IMR-90 (cell line): Measurements from ENCODE around the gene FDXR. TPM values are rescaled to one million over a fixed set of nuclear protein-coding genes. Genes with fewer than 3 reads are reported as not detected.

Source experiments
- ATAC-seq: fragments of 200-7000 bp; cut with Tn5 transposase; 2 replicates; pipeline ENCODE4 v1.9.1; 2020; ENCODE audit warnings: low read depth, mild to moderate bottlenecking, moderate library complexity
- BruUV-seq: library from RNA; stranded (reverse); fragments of 400-500 nt; replicated peaks from 2 replicates; lab custom pipeline; 2021; lab: Mats Ljungman, UMichigan
- CTCF ChIA-PET: fragments of 300-600 bp; formaldehyde crosslinking; extraction: SDS; loops from one replicate; lab custom pipeline; 2021; ENCODE audit warnings: antibody characterized with exemption; lab: Yijun Ruan, JAX
- POLR2A ChIA-PET: fragments of 300-600 bp; sonication (Branson Sonifier 250); formaldehyde crosslinking; loops from one replicate; lab custom pipeline; 2022; ENCODE audit warnings: antibody characterized with exemption; ENCODE audit not compliant: unreplicated experiment; lab: Charles Lee
- DNase-seq: peaks from one replicate; pipeline ENCODE4 v3.0.0; 2013
- H2AFZ ChIP-seq: replicated peaks from 2 replicates; pipeline ENCODE3; 2013; ENCODE audit warnings: low read length, mild to moderate bottlenecking; ENCODE audit not compliant: poor library complexity
- H2AK5ac ChIP-seq: 2 replicates; pipeline ENCODE4 v1.6.1; 2013; ENCODE audit warnings: low read depth, low read length, inconsistent platforms
- H2AK9ac ChIP-seq: replicated peaks from 2 replicates; pipeline ENCODE3; 2013; ENCODE audit warnings: mild to moderate bottlenecking, low read depth, low read length, moderate library complexity; ENCODE audit not compliant: poor library complexity
- H2BK120ac ChIP-seq: 2 replicates; pipeline ENCODE4 v1.6.1; 2013; ENCODE audit warnings: low read depth, low read length, inconsistent platforms
- H2BK15ac ChIP-seq: 3 replicates; pipeline ENCODE4 v1.6.1; 2013; ENCODE audit warnings: low read depth, low read length, inconsistent platforms
- H2BK20ac ChIP-seq: 2 replicates; pipeline ENCODE4 v1.6.1; 2013; ENCODE audit warnings: low read depth, mild to moderate bottlenecking, inconsistent platforms, low read length, moderate library complexity
- H2BK5ac ChIP-seq: 2 replicates; pipeline ENCODE4 v1.6.1; 2013; ENCODE audit warnings: mild to moderate bottlenecking, low read depth, low read length, inconsistent platforms; ENCODE audit not compliant: poor library complexity, severe bottlenecking
- H3K14ac ChIP-seq: replicated peaks from 2 replicates; pipeline ENCODE4 v1.6.1; 2013; ENCODE audit warnings: low read depth, low read length, inconsistent platforms
- H3K18ac ChIP-seq: 2 replicates; pipeline ENCODE4 v1.6.1; 2013; ENCODE audit warnings: low read depth, low read length, control low read depth
- H3K23ac ChIP-seq: 2 replicates; pipeline ENCODE4 v1.6.1; 2013; ENCODE audit warnings: low read depth, low read length, inconsistent platforms
- H3K27ac ChIP-seq: 2 replicates; pipeline ENCODE4 v1.5.1; 2013; ENCODE audit warnings: mild to moderate bottlenecking, control low read depth, low read length; ENCODE audit not compliant: insufficient read depth
- H3K27me3 ChIP-seq: 2 replicates; pipeline ENCODE4 v1.6.1; 2013; ENCODE audit warnings: low read length; ENCODE audit not compliant: control insufficient read depth, insufficient read depth
- H3K36me3 ChIP-seq: 2 replicates; pipeline ENCODE4 v1.6.1; 2013; ENCODE audit warnings: low read length, mixed read lengths; ENCODE audit not compliant: control insufficient read depth, insufficient read depth
- H3K4ac ChIP-seq: 2 replicates; pipeline ENCODE4 v1.6.1; 2013; ENCODE audit warnings: low read depth, low read length, inconsistent platforms
- H3K4me1 ChIP-seq: 2 replicates; pipeline ENCODE4 v1.6.1; 2013; ENCODE audit warnings: low read length, mixed read lengths; ENCODE audit not compliant: control insufficient read depth, insufficient read depth
- H3K4me2 ChIP-seq: 2 replicates; pipeline ENCODE4 v1.6.1; 2013; ENCODE audit warnings: low read depth, mild to moderate bottlenecking, control low read depth, low read length, moderate library complexity
- H3K4me3 ChIP-seq: 2 replicates; pipeline ENCODE4 v1.5.1; 2013; ENCODE audit warnings: low read depth, mild to moderate bottlenecking, control low read depth, low read length, moderate library complexity; ENCODE audit not compliant: insufficient read depth
- H3K56ac ChIP-seq: 2 replicates; pipeline ENCODE4 v1.6.1; 2013; ENCODE audit warnings: low read length, inconsistent platforms; ENCODE audit not compliant: insufficient read depth; ENCODE audit errors: extremely low read depth
- H3K79me1 ChIP-seq, 2 experiments: 2 replicates each; pipeline ENCODE4 v1.6.1; 2013; ENCODE audit warnings: low read length in 2 of 2, inconsistent platforms in 1 of 2, low read depth in 1 of 2
- H3K9ac ChIP-seq: 2 replicates; pipeline ENCODE4 v1.6.1; 2013; ENCODE audit warnings: low read depth, low read length, control low read depth
- H3K9me1 ChIP-seq: 2 replicates; pipeline ENCODE4 v1.6.1; 2013; ENCODE audit warnings: low read length, inconsistent platforms; ENCODE audit not compliant: insufficient read depth
- H3K9me3 ChIP-seq: 2 replicates; pipeline ENCODE4 v1.6.1; 2013; ENCODE audit warnings: low read length; ENCODE audit not compliant: control insufficient read depth, insufficient read depth
- H4K20me1 ChIP-seq: 2 replicates; pipeline ENCODE4 v1.6.1; 2013; ENCODE audit warnings: low read length, inconsistent platforms; ENCODE audit not compliant: insufficient read depth
- H4K5ac ChIP-seq: 2 replicates; pipeline ENCODE4 v1.6.1; 2013; ENCODE audit warnings: mild to moderate bottlenecking, low read depth, low read length, control low read depth
- H4K8ac ChIP-seq, 2 experiments: 2 replicates each; pipeline ENCODE4 v1.6.1; 2013; ENCODE audit warnings: low read depth in 2 of 2, low read length in 2 of 2, control low read depth in 1 of 2, inconsistent platforms in 1 of 2
- H4K91ac ChIP-seq: 2 replicates; pipeline ENCODE4 v1.6.1; 2013; ENCODE audit warnings: low read depth, low read length, inconsistent platforms; ENCODE audit not compliant: insufficient read depth
- BHLHE40 ChIP-seq: fragments of 150-350 bp; IDR thresholded peaks from 2 replicates; pipeline ENCODE4 v1.6.1; 2016; ENCODE audit warnings: mild to moderate bottlenecking, low read depth, low read length
- CEBPB ChIP-seq: IDR thresholded peaks from 2 replicates; pipeline ENCODE4 v1.6.1; 2012; ENCODE audit warnings: low read depth, low read length, improper control_type of control experiment
- CHD1 ChIP-seq: IDR thresholded peaks from 2 replicates; pipeline ENCODE4 v1.6.1; 2012; ENCODE audit warnings: low read depth, low read length, improper control_type of control experiment
- FOS ChIP-seq: fragments of 150-350 bp; IDR thresholded peaks from 2 replicates; pipeline ENCODE4 v1.6.1; 2016; ENCODE audit warnings: low read depth, low read length
- MAFK ChIP-seq: IDR thresholded peaks from 2 replicates; pipeline ENCODE4 v1.6.1; 2012; ENCODE audit warnings: low read depth, low read length, improper control_type of control experiment
- MAZ ChIP-seq: IDR thresholded peaks from 2 replicates; pipeline ENCODE4 v1.6.1; 2012; ENCODE audit warnings: low read depth, mild to moderate bottlenecking, low read length, improper control_type of control experiment, moderate library complexity, borderline replicate concordance
- POLR2A ChIP-seq: IDR thresholded peaks from 2 replicates; pipeline ENCODE4 v1.6.1; 2012; ENCODE audit warnings: mild to moderate bottlenecking, low read depth, low read length
- RCOR1 ChIP-seq: IDR thresholded peaks from 2 replicates; pipeline ENCODE4 v1.6.1; 2012; ENCODE audit warnings: mild to moderate bottlenecking, low read length, improper control_type of control experiment; ENCODE audit not compliant: insufficient replicate concordance
- RFX5 ChIP-seq: IDR thresholded peaks from 2 replicates; pipeline ENCODE4 v1.8.0; 2012; ENCODE audit warnings: low read depth, mild to moderate bottlenecking, low read length, moderate library complexity
- SMC3 ChIP-seq: fragments of 150-350 bp; IDR thresholded peaks from 2 replicates; pipeline ENCODE4 v1.6.1; 2016; ENCODE audit warnings: low read depth, mild to moderate bottlenecking, antibody characterized with exemption, low read length, moderate library complexity
- WGBS, 2 experiments: methylation state at CpG; one replicate each; pipeline versions ENCODE4 v1.1.5 to v1.1.7; 2013; ENCODE audit warnings: missing lambda C conversion rate in 2 of 2; ENCODE audit not compliant: insufficient read length in 1 of 2; ENCODE audit errors: extremely low coverage in 2 of 2; 5-methylcytosine and 5-hydroxymethylcytosine counted together
- dilution Hi-C: fragments of 300-500 bp; cut with HindIII; formaldehyde crosslinking; loops from one replicate; pipeline ENCODE4 v1.14.3; 2018; ENCODE audit warnings: low sequenced_read_pairs; ENCODE audit not compliant: unreplicated experiment
- in situ Hi-C: fragments of 300-500 bp; cut with MboI; formaldehyde crosslinking; loops from 3 replicates; pipeline ENCODE4 v1.14.3; 2019; ENCODE audit warnings: low sequenced_read_pairs, inconsistent platforms, mixed read lengths
- intact Hi-C: fragments of 100-400 bp; cut with micrococcal nuclease; formaldehyde crosslinking; loops from 2 replicates; pipeline ENCODE4 v1.10.0; 2022
- polyA plus RNA-seq, 3 experiments: library from polyadenylated mRNA; depleted of rRNA; stranded (reverse); fragments of >200 nt; gene quantifications; 2 replicates each; pipeline ENCODE4 v1.2.3, GENCODE V29; 2012; ENCODE audit warnings: low replicate concordance in 1 of 3
- total RNA-seq: library from RNA; depleted of rRNA; stranded (reverse); fragments of >200 nt; gene quantifications from 2 replicates; pipeline ENCODE4 v1.2.3, GENCODE V29; 2012

FDXR gene
- total and polyA plus RNA-seq, 2 of the 4 experiments (the other 2 are of a cell fraction) = 12.4 to 18.6 TPM

- in situ Hi-C loops (no loop called here), intact Hi-C loops (no loop called here), dilution Hi-C loops (no loop called here)
- H3K27me3 ChIP-seq = peaks cover 74% of the 10 kb centered on the region
- no peak overlapping the region for H2AFZ ChIP-seq
- no peak overlapping the region for H3K9ac ChIP-seq
- no peak overlapping the region for H2BK5ac ChIP-seq
- H3K9me3 ChIP-seq = no peaks in the 10 kb centered on the region
- POLR2A ChIA-PET = no interaction called here
- H3K27ac ChIP-seq = no peak overlapping the region
- no peak overlapping the region for H4K91ac ChIP-seq
- H3K36me3 ChIP-seq = no peaks in the 10 kb centered on the region
- H2AK9ac ChIP-seq = no peak overlapping the region
- no peak overlapping the region for H3K4ac ChIP-seq
- no peaks in the 10 kb centered on the region for H3K4me1 ChIP-seq
- CTCF ChIA-PET = no interaction called here
- WGBS, 2 experiments = no CpG with 5 or more reads among the region's 6 CpGs
- H4K5ac ChIP-seq = no peak overlapping the region
- H2AK5ac ChIP-seq = no peak overlapping the region
- no peak overlapping the region for H2BK120ac ChIP-seq
- no peak overlapping the region for H3K4me3 ChIP-seq
- H3K9me1 ChIP-seq = no peaks in the 10 kb centered on the region
- no peak overlapping the region for H4K8ac ChIP-seq
- no peak overlapping the region for H3K4me2 ChIP-seq
- no peak for TF ChIP-seq RCOR1
- no peak for TF ChIP-seq MAFK
- TF ChIP-seq MAZ = no peak
- no peak for TF ChIP-seq CHD1
- no peak for TF ChIP-seq CEBPB
- TF ChIP-seq FOS = no peak
- no peak for TF ChIP-seq POLR2A
- TF ChIP-seq SMC3 = no peak
- no peak for TF ChIP-seq RFX5
- TF ChIP-seq BHLHE40 = no peak
- ATAC-seq = no peak
- no peaks in the 10 kb centered on the region for H4K20me1 ChIP-seq
- no peak overlapping the region for H3K56ac ChIP-seq
- H3K23ac ChIP-seq = no peak overlapping the region
- no TSS peak for BruUV-seq
- no peak overlapping the region for H3K18ac ChIP-seq
- no peak overlapping the region for H3K14ac ChIP-seq
- no peaks in the 10 kb centered on the region for H3K79me1 ChIP-seq
- DNase-seq = no peak
- no peak overlapping the region for H2BK20ac ChIP-seq
- no peak overlapping the region for H2BK15ac ChIP-seq
These were observed 47.8 kb upstream of the FDXR start for GRCh38 chr17:74920642-74921025.
